Measurements from ENCODE around the gene PKD1. TPM values are rescaled to one million over a fixed set of nuclear protein-coding genes. Genes with fewer than 3 reads are reported as not detected.
A peak's percentile ranks its signal among the peaks of the same experiment; 100 is the strongest.

The PKD1 gene
- total RNA-seq, 1 experiment from 2014 or later = 91.5 TPM

GRCh38 chr16:2148714-2149629 is 13.3 kb upstream of the PKD1 start:
- peaks cover 42% of the 10 kb centered on the region for H4K20me1 ChIP-seq (ENCODE audit: insufficient read depth)
- H3K4me3 ChIP-seq = peak overlapping the region; percentile 68
- peaks cover 55% of the 10 kb centered on the region for H3F3A ChIP-seq (ENCODE audit: insufficient read depth, low read depth)
- ChIA-PET CTCF (no interaction called here), POLR2A (ENCODE audit: unreplicated experiment) (interaction anchor here (0.5 kb wide), 1 partner anchor 205 kb away, joined by 3 read pairs; no protein-coding TSS in a partner anchor)
- H3K4me2 ChIP-seq = peak overlapping the region; percentile 82
- TSS peak; percentile 30 for BruUV-seq (replicated peaks)
- no peaks in the 10 kb centered on the region for H3K27me3 ChIP-seq (ENCODE audit: insufficient read depth, low read depth)
- H3K9me3 ChIP-seq (ENCODE audit: insufficient read depth, low read depth) = no peaks in the 10 kb centered on the region
- peak overlapping the region; percentile 27; the same call in 1 of the 2 replicates for H3K27ac ChIP-seq
- H3K9me2 ChIP-seq (ENCODE audit: insufficient read depth) = no peaks in the 10 kb centered on the region
- no peak overlapping the region for H2AFZ ChIP-seq
- H3K4me1 ChIP-seq (replicated peaks; ENCODE audit: insufficient read depth) = peaks cover 34% of the 10 kb centered on the region
- DNase-seq = peak; percentile 46 to 51
- H3K79me2 ChIP-seq (ENCODE audit: low read depth) = peaks cover 35% of the 10 kb centered on the region
- TF ChIP-seq EZH2 (IDR thresholded peaks at IDR 0.05; ENCODE audit: low read depth) (no peak), CTCF (conservative IDR thresholded peaks at IDR 0.05) (no peak)
- intact Hi-C loops (cut with micrococcal nuclease; ENCODE audit: unreplicated experiment) = loop anchor here (2.0 to 10.0 kb wide), 3 partner anchors 57 to 284 kb away; no protein-coding TSS in a partner anchor
- H3K36me3 ChIP-seq (ENCODE audit: low read depth) = peaks cover 19% of the 10 kb centered on the region

GRCh38 chr16:2147981-2148671 is 12.4 kb upstream of the PKD1 start, which contains the start of gene RAB26:
Gene RAB26 (plus strand): TSS chr16:2148625. CDS start chr16:2148784, 159 bp downstream.
- DNase-seq = peak; percentile 91 to 98
- Histone ChIP-seq H3K9me3 (ENCODE audit: insufficient read depth, low read depth) (no peaks in the 10 kb centered on the region), H3F3A (ENCODE audit: insufficient read depth, low read depth) (peaks cover 47% of the 10 kb centered on the region), H3K36me3 (ENCODE audit: low read depth) (peaks cover 10% of the 10 kb centered on the region), H2AFZ (no peak within 1 kb of the TSS), H4K20me1 (ENCODE audit: insufficient read depth) (peaks cover 35% of the 10 kb centered on the region), H3K4me3 (peak within 1 kb of the TSS; percentile 68), H3K27ac (peak within 1 kb of the TSS; percentile 37; the same call in 1 of the 2 replicates), H3K9me2 (ENCODE audit: insufficient read depth) (no peaks in the 10 kb centered on the region), H3K4me2 (peak within 1 kb of the TSS; percentile 82), H3K4me1 (replicated peaks; ENCODE audit: insufficient read depth) (peaks cover 34% of the 10 kb centered on the region), H3K79me2 (ENCODE audit: low read depth) (peaks cover 26% of the 10 kb centered on the region), H3K27me3 (ENCODE audit: insufficient read depth, low read depth) (no peaks in the 10 kb centered on the region)
- CTCF ChIA-PET = interaction anchor here (0.6 to 0.9 kb wide), 2 partner anchors 103 to 125 kb away, joined by 3 to 4 read pairs; no protein-coding TSS in a partner anchor
- POLR2A ChIA-PET (ENCODE audit: unreplicated experiment) = interaction anchor here (0.5 to 0.8 kb wide), 5 partner anchors 10 to 204 kb away, joined by 3 to 5 read pairs (median 4); partner anchors contain the start of gene RPS2
- intact Hi-C loops (cut with micrococcal nuclease; ENCODE audit: unreplicated experiment) = loop anchor here (2.0 to 10.0 kb wide), 3 partner anchors 56 to 283 kb away; no protein-coding TSS in a partner anchor
- no TSS peak for BruUV-seq (replicated peaks)
- TF ChIP-seq EZH2 (IDR thresholded peaks at IDR 0.05; ENCODE audit: low read depth) (no peak), CTCF (conservative IDR thresholded peaks at IDR 0.05) (no peak)

- peaks cover 28% of the 10 kb centered on the region for H4K20me1 ChIP-seq (ENCODE audit: insufficient read depth)
- peak overlapping the region; percentile 77 for H3K4me2 ChIP-seq
- peaks cover 39% of the 10 kb centered on the region for H3F3A ChIP-seq (ENCODE audit: insufficient read depth, low read depth)
- no peak for DNase-seq
- no peaks in the 10 kb centered on the region for H3K9me2 ChIP-seq (ENCODE audit: insufficient read depth)
- H3K4me1 ChIP-seq (replicated peaks; ENCODE audit: insufficient read depth) = peaks cover 31% of the 10 kb centered on the region
- no peak overlapping the region for H2AFZ ChIP-seq
- no peak overlapping the region for H3K4me3 ChIP-seq
- H3K36me3 ChIP-seq (ENCODE audit: low read depth) = peaks cover 4% of the 10 kb centered on the region; the same call in 1 of the 2 replicates
- no peaks in the 10 kb centered on the region for H3K9me3 ChIP-seq (ENCODE audit: insufficient read depth, low read depth)
- intact Hi-C loops (cut with micrococcal nuclease; ENCODE audit: unreplicated experiment) = loop anchor here (5.0 to 10.0 kb wide), 2 partner anchors 55 to 283 kb away; no protein-coding TSS in a partner anchor
- POLR2A ChIA-PET (ENCODE audit: unreplicated experiment) = interaction anchor here (0.5 to 0.8 kb wide), 3 partner anchors 9 to 183 kb away, joined by 3 to 5 read pairs (median 4); partner anchors contain the start of gene RPS2
- CTCF ChIA-PET = interaction anchor here (0.5 to 0.9 kb wide), 3 partner anchors 102 to 152 kb away, joined by 3 to 5 read pairs (median 4); no protein-coding TSS in a partner anchor
- BruUV-seq (replicated peaks) = no TSS peak
- peaks cover 19% of the 10 kb centered on the region for H3K79me2 ChIP-seq (ENCODE audit: low read depth)
- no peaks in the 10 kb centered on the region for H3K27me3 ChIP-seq (ENCODE audit: insufficient read depth, low read depth)
- TF ChIP-seq EZH2 (IDR thresholded peaks at IDR 0.05; ENCODE audit: low read depth) = no peak
- TF ChIP-seq CTCF (conservative IDR thresholded peaks at IDR 0.05) = no peak
- H3K27ac ChIP-seq = no peak overlapping the region
Measured at GRCh38 chr16:2147378-2147777, 11.7 kb upstream of the PKD1 start.
